ENCODE measurements around the gene PEAK1.

DNA sequence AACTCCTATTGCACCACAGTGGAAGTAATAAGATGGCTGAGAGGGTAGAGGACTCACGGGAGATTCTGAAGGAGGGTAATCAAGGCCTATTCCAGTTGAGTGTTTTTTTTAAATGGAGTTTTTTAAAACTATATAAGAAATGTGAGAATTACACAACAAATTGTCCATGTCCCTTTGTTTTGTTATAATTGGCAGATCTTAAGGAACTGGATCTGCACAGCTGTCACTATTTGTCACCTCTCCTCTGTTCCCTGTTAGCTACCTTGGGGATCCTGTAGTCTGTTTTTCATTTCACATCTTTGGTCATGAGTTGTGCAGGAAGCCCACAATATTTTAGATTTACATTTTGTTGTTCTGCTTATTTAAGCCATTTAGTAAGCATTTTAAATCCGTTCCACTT is 271.7 kb downstream of the PEAK1 start:
- no peak for TF ChIP-seq ZNF624 (tag by site-specific recombination; IDR thresholded peaks at IDR 0.05)
- TF ChIP-seq, protein P1, sequence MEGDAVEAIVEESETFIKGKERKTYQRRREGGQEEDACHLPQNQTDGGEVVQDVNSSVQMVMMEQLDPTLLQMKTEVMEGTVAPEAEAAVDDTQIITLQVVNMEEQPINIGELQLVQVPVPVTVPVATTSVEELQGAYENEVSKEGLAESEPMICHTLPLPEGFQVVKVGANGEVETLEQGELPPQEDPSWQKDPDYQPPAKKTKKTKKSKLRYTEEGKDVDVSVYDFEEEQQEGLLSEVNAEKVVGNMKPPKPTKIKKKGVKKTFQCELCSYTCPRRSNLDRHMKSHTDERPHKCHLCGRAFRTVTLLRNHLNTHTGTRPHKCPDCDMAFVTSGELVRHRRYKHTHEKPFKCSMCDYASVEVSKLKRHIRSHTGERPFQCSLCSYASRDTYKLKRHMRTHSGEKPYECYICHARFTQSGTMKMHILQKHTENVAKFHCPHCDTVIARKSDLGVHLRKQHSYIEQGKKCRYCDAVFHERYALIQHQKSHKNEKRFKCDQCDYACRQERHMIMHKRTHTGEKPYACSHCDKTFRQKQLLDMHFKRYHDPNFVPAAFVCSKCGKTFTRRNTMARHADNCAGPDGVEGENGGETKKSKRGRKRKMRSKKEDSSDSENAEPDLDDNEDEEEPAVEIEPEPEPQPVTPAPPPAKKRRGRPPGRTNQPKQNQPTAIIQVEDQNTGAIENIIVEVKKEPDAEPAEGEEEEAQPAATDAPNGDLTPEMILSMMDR (tag by site-specific recombination; IDR thresholded peaks at IDR 0.05): no peak
- TF ChIP-seq ZNF184 (tag by site-specific recombination; IDR thresholded peaks at IDR 0.05): no peak
- TF ChIP-seq WT1 (tag by site-specific recombination; IDR thresholded peaks at IDR 0.05): no peak
- TF ChIP-seq ZBTB8A (tag by site-specific recombination; IDR thresholded peaks at IDR 0.05): no peak

Data from HEK293 (cell line).